Stimulated activated CD4-positive, alpha-beta T cell treated with anti-CD3 and anti-CD28 coated beads, TNF-alpha, amount 100 ng/mL, for 24 hours (primary cell): ENCODE measurements around the gene ANGPTL8.
A peak's percentile ranks its signal among the peaks of the same experiment; 100 is the strongest.

Source experiments
- DNase-seq, 3 experiments: peaks; one replicate each; pipeline ENCODE4 v3.0.0-alpha.2; 2020; ENCODE audit warnings: low read depth in 3 of 3

The ANGPTL8 gene

DNA sequence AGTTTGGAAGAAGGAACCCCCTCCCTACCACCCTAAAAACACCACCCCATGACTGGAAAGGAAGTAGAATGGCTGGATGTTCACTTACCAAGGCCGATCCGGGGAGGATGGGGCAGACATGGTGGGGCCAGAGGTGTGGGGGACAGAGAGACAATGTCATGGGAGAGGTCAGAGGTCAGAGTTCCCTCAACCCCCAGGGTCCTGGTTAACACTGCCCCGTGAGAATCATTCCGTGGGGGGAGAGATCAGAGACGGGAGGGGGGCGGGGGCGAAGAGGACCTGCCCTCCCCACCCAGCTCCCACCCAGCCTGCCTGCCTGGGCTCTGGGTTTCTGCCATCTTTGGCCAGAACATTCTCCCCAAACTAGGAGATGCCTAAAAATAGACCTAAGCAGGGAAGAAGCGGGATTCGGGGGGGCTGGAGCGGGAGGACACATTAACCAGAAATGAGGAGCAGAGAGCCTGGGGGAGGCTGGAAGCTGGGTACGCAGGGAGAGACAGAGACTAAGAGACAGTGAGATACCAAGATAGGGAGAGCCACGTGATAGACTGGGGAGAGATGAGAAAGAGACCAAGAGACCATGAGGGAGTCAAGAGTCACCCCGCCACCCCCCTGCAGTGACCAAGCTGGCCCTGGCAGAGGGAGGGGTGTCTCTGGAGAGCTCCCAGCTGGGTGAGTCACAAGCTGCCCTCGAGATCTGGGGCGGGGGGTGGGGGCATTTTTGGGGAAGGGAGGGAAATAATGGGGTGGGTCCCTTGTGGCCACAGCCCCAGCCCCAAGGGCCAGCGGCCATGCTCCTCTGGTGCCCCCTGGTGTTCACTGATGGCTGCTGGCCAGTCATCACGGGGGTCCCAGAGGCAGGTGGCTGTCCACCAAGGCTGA, 36.0 kb upstream of the ANGPTL8 start:
- DNase-seq: peak in 2 of 3 experiments; percentile 4 to 14

DNA sequence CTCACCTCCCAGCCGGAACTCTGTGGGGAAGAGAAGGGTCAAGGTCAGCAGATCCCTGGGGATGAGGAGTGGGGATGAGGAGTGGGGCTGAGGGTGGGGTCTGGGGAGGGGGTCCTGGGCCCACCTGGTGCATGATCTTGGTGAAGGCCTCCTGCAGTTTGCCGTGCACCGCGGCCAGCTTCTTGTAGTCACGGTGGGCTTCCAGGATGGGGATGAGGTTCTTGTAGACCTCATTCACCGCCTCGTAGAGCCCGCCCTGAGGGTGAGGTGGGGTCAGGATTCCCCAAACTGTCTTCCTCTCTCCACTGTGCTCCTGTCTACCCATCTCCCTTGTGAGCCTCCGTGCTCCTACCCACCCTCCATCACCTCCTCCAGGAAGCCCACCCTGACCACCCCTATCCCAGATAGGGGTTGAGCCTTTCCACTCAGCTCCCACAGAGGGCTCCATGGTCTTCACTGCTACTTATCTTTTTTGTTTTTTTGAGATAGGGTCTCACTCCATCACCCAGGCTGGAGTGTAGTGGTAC, 35.3 kb upstream of the ANGPTL8 start:
- no peak for DNase-seq

DNA sequence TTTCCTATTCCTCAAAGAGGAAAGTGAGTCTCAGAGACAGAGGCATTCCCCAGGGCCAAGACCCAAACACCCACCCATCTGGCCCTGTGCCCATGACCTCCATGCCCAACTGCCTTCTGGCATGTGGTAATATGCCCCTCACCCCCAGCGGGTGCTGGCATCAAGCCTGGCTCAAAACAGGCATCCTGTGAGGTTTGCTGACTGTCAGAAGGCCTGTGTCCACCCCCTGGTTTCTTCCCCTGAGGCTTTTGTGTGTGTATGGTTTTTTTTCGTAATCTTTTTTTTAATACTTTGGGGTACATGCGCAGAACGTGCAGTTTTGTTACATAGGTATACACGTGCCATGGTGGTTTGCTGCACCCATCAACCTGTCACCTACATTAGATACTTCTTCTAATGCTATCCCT, 34.5 kb upstream of the ANGPTL8 start:
- no peak for DNase-seq

DNA sequence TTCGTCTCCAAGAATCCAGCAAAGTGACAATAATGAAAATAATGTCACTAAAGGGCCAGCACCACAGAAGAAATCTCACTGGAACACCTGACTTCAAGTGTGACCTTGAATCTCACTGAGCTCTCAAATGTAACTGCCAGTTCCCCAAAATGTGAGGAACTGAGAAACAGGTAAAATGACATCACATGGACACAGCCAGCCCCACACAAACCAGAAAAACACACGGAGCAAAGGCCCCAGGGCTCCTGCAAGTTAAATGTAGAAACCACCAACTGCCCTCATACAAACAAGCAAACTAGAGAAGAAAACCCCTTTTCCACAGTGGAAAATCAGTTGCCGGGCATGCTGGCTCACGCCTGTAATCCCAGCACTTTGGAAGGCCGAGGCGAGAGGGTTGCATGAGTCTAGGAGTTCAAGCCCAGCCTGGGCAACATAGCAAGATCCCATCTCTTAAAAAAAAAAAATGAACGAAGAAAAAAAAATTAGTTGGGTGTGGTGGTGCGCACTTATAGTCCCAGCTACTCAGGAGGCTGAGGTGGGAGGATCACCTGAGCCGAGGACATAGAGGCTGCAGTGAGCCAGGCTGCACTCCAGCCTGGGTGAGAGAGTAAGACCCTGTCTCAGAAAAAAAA, 33.4 kb upstream of the ANGPTL8 start:
- no peak for DNase-seq

DNA sequence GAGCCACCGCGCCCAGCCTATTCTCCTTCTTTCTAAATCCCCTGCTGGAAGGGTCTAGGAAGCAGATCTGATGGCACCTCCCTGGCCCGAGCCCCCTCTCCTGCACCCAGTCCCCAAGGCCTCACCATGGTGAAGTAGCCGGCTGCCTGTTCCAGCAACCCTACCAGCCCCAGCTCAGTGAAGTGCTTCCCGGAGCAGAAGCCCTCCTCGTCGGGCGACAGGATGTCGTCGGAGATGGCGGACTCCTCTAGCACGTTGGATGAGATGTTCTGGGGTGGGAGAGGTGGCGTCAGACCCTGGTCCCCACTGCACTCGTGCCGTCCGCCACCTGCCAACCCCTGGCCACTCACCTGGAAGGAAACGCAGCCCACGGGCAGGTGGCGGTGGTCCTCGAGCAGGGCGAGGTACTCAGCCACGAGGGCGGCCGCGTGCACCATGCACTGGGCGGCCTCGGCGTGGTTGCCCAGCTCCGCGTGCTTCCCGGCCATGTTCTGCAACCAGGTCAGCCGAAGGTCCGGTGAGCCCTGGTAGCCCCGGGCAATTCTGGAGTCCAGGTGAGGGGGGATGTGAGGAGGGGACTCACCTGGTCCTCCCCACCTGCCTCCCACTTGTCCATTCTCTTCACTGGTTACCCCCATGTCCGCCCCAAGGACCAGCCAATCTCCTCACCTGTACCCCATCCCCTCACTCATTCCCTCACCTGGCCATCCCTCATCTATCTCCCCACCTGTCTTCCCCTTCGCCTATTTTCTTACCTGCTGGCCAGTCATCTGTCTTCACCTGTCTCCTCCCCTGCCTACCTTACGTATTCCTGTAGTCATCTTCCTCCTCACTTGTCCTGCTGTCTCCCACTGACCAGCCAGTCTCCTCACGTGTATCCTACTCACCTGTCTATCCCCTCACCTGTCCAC, 30.6 kb upstream of the ANGPTL8 start:
- DNase-seq: no peak

DNA sequence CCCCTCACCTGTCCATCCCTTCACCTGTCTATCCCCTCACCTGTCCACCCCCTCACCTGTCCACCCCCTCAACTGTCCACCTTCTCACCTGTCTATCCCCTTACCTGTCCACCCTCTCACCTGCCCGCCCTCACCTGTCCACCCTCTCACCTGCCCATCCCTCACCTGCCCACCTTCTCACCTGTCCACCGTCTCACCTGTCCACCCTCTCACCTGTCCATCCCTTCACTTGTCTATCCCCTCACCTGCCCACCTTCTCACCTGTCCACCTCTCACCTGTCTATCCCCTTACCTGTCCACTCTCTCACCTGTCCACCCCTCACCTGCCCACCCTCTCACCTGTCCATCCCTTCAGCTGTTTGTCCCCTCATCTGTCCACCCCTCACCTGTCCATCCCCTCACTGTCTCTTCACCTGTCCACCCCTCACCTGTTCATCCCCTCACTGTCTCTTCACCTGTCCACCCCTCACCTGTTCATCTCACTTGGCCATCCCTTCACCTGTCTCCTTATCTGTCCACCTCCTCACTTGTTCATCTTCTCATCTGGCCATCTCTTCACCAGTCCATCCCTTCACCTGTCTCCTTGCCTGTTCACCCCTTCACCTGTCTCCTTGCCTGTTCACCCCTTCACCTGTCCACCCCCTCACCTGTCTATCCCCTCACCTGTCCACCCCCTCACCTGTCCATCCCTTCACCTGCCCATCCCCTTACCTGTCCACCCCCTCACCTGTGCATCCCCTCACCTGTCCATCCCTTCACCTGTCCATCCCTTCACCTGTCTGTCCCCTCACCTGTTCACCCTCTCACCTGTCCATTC, 29.4 kb upstream of the ANGPTL8 start:
- no peak for DNase-seq

DNA sequence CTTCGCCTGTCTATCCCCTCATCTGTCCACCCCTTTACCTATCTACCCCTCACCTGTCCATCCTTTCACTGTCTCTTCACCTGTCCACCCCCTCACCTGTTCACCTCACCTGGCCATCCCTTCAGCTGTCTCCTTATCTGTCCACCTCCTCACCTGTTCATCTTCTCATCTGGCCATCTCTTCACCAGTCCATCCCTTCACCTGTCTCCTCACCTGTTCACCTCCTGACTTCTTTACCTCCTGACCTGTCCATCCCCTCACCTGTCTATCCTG, 28.8 kb upstream of the ANGPTL8 start:
- no peak for DNase-seq

DNA sequence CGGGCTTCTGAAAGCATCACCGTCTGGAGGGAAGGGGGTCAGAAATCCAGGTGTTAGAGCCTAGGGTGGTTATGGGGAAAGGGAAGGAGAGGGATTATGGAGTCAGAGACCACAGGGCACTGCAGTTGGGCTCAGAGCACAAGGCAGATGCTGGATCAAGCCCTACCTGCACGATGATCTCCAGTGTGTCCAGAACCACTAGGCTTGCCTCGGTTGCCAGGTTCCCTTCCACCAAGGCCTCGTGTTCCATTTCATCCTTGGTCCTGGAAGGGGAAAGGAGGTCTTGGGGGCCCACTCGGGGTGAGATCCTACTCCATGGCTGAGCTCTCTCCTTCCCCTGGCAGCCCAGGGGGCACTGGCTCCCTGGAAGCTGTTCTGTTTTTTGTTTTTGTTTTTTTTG, 25.0 kb upstream of the ANGPTL8 start:
- DNase-seq: no peak

DNA sequence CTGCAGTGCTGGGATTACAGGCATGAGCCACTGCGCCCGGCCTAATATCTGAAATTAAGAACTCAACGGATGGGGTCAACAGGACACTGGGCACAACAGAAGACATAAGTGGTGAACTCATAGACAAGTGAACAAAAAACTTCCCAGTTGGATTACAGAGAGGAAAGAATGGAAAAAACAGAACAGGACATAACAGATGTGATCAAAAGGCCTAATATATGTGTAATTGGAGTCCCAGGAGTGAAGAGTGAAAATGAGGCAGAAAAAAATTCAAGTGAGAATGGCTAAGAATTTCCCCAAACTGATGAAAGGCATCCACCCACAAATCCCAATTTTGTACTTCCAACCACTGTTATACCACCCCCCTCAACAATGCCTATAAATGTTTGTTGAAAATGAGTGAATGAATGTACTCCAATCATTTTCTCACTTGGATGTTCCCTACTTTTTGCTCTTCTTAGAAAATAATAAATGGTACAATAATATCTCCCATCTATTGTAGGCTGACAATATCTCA, 18.3 kb upstream of the ANGPTL8 start:
- no peak for DNase-seq

DNA sequence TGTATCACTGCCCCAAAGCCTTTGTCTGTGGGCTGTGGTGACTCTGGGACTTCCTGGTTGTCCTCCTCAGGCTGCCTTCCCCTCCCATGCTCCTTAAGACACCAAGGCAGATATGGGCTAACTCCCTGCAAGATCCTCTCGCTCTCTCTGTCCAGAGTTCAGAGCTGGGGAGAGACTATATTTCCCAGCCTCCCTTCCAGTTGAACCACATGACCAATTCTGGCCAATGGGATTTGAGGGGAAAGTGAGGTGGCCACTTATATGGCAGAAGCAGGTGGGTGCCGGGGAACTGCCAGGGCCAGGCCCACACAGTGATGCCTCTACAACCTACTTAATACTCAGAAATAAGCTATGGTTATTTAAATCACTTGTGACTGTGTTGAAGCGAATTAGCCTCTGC, 16.2 kb upstream of the ANGPTL8 start:
- DNase-seq: no peak

DNA sequence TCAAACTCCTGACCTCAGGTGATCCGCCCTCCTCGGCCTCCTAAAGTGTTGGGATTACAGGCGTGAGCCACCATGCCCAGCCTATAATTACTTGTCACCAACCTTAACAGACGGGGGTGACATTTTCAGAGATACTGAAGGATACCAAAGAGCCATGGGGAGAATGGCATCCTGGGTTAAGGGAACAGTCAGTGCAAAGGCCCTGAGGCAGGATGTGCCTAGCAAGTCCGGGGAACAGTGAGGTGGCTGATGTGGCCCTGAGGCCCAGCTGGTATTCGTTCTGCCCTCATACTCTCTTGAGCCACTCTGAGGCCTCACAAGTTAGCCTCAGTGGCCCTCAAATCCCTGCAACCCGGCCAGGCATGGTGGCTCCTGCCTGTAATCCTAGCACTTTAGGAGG, 15.0 kb upstream of the ANGPTL8 start:
- DNase-seq: no peak

DNA sequence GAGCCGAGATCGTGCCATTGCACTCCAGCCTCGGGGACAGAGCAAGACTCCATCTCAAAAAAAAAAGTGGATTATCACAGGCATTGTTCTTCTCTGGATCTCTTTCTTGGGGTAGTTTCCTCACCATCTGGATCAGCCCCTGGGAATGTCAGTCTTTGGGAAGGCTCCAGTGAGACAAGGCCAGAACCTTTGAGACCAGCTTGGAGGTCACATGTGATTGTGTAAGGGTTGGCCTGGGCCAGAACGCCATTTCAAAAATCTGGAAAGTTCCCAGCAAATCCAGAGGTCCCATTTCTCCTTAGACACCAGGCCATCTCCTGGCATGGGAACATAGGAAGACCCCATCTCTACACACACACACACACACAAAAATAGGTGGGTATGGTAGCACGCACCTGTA, 14.2 kb upstream of the ANGPTL8 start:
- DNase-seq: no peak

DNA sequence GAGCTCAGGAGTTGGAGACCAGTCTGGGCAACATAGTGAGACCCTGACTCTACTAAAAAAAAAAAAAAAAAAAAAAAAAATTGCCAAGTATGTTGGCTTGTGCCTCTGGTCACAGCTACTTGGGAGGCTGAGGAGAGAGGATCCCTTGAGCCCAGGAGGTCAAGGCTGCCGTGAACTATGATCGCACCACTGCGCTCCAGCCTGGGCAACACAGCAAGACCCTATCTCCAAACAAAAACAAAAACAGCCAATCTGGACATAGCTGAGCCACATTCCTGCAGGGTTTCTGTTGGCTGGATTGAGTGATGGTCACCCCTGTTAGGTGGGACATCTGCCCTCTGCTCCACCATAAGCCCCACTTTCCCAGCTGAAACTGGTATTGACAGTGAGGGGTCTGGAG, 13.6 kb upstream of the ANGPTL8 start:
- DNase-seq: no peak

DNA sequence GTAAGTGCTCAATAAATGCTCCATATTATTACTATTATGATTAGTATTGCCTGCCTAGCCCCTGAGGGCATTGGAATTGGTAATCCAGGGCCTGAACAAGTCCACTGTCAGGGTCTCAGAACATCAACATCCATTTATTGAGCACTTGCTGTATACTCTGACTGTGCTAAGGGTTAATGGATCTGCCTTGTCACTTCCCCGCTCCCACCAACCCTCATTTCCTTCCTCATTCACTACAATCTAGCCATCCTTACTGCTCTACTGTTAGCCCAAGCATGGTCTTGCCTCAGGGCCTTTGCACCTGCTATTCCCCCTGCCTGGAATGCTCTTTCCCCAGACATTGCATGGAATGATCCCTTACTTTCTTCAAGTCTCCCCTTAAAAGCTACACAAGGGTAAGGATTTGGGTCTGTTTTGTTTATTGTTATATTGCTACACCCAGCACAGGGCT, 12.7 kb upstream of the ANGPTL8 start:
- no peak for DNase-seq

DNA sequence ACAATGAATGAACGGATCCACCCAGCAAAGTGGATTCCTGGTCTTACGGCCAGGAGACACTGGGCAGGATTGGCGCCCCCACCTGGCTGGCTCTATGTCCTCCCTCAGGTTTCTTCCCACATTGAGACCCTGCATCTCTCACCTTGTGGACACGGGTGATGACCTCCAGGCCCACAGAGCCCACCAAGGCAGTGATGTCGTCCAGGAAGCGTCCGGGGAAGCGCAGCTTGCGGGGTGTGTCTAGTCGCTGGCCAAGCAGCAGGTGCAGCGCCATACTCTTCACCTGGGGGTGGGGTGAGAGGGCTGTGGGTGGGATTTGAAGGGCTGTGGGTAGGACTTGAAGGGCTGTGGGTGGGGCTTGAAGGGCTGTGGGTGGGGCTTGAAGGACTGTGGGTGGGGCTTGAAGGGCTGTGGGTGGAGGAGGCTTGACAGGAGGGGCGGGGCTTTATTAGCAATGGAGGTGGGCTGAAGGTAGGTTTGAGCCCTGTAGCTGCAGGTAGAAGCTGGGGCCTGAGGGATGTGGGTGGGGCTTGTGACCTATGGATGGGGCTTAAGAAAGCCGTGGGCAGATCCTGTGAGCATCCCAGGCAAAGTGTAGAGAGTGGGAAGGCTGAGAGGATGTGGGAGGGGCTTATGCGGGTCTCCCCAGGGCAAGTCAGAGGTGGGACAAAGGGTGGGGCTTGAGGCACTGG, 12.1 kb upstream of the ANGPTL8 start:
- DNase-seq: peak in 1 of 3 experiments; percentile 15

DNA sequence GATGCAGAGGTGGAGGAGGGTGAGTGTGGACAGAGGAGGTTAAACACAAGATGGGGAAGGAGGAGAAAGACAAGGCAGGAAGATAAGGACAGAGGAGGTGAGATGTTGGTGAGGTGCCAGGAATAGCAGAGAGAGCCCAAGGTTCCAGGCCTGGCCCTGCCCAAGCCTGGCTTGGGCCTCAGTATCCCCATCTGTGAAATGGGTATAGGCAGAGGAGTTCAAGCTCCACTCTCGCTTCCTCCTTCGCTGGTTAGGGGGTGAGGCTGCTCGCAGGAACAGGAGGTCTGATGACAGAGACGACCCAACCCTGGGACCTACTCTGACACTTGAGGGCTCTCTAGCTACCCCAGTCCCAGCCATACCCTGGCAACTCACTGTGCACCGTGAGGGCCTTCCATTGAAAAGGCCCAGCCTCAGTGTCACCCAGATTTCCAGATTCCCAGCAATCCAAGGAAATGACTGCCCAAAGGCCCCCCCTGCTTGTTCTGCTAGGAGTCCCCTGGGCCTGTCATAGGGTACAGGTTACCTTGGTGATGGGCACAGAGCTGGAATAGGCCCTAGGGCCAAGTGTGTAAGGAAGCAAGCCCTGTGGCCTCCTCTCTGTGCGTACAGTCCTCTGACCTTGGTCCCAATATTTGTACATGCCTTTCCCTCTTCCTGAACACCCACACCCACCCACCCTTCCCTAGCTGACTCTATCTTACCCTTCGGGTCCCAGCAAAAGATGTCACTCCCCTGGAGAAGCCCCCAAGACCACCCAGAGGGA, 8.6 kb upstream of the ANGPTL8 start:
- DNase-seq: no peak

DNA sequence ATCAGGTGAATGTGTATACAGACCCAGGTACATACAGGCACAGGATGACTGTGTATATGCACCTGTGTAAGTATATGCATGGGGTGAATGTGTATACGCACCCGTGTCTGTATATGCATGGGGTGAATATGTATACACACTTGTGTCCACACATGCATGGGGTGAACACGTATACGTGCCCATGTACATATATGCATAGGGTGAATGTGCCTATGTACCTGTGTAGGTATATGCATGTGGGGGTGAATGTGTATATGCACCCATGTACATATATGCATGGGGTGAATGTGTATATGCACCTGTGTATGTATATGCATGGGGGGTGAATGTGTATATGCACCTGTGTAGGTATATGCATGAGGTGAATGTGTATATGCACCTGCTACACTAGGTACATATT, 6.9 kb upstream of the ANGPTL8 start:
- no peak for DNase-seq

DNA sequence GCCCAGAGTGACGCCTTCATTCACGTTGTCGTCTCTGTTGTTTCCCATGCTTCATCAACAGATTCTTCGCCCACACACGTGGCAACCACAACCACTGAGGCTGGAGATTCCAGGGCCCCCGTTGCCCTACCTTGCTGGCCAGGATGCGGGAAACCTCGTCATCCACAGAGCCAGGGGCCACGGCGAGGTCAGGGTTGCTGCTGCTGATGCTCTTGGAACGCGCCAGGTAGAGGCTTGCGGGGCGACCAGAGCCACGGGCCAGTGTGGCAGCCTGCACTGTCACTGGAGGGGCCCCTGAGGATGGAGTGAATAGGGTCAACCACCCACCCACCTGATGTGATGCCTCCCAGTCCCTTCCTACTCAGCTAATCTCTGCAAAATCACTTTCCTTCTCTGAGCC, 6.3 kb upstream of the ANGPTL8 start:
- no peak for DNase-seq

DNA sequence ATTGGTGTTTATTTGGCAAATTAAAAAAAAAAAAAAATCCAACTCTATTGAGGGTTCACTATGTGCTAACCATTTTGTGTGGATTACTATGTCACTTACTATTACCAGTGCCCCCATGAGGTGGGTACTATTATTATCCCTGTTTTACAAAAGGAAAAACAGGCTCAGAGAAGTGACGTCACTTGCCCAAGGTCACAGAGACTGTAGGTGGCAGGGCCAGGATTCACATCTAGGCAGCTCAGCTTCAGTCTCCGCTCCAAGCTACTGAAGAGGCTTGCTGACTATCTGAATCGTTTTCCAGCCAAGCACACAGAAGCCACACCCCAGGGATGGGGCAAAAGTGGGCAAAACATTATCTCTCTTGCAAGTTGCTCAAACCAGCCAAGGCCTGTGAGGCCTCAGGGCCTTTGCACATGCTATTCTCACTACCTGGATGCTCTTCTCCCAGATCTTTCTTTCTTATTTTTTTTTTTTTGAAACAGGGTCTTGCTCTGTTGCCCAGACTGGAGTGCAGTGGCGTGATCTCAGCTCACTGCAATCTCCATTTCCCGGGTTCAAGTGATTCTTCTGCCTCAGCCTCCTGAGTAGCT, 4.8 kb upstream of the ANGPTL8 start:
- no peak for DNase-seq
